MM.1S (cell line): ENCODE data around the gene HARBI1.

Experiments used
- CTCF ChIP-seq: fragments of 300-600 bp; sonication (generic); IDR thresholded peaks from 2 replicates; pipeline ENCODE4 v1.5.1; 2016; ENCODE audit warnings: antibody characterized with exemption, low read length, mixed read lengths
- EZH2 ChIP-seq: fragments of 300-600 bp; sonication (generic); optimal IDR thresholded peaks from 2 replicates; pipeline ENCODE3; 2017; ENCODE audit warnings: low read depth, mild to moderate bottlenecking, antibody characterized with exemption, low read length, mixed read lengths
- EZH2phosphoT487 ChIP-seq: fragments of 300-600 bp; sonication (generic); IDR thresholded peaks from 2 replicates; pipeline ENCODE4 v1.6.1; 2018; ENCODE audit warnings: antibody characterized with exemption, low read length

- TF ChIP-seq CTCF: no peak
- TF ChIP-seq EZH2: no peak
- no peak for TF ChIP-seq EZH2phosphoT487
These were observed 40.2 kb upstream of the HARBI1 start for GRCh38 chr11:46657186-46657585.
